ENCODE measurements around the gene HVCN1. TPM values are rescaled to one million over a fixed set of nuclear protein-coding genes. Genes with fewer than 3 reads are reported as not detected.

The HVCN1 gene
- total RNA-seq, 2 experiments from 2014 or later = 3.9 to 4.1 TPM

- Mint-ChIP-seq H3K27ac (peak overlapping the region; percentile 88), H3K4me3 (peak overlapping the region; percentile 40), H3K4me1 (ENCODE audit: low read depth) (peaks cover 48% of the 10 kb centered on the region), H3K36me3 (ENCODE audit: low read depth) (peaks cover 37% of the 10 kb centered on the region), H3K9me3 (no peaks in the 10 kb centered on the region), H3K27me3 (no peaks in the 10 kb centered on the region)
- no peak overlapping the region for H3K4me3 ChIP-seq (ENCODE audit: low read length)
- peaks cover 14% of the 10 kb centered on the region for H3K4me1 ChIP-seq (ENCODE audit: insufficient read depth, low read length)
- ChIA-PET POLR2A (no interaction called here), CTCF (no interaction called here)
- H3K27ac ChIP-seq (ENCODE audit: low read depth in 1 of 2, low read length in 2 of 2) = no peak overlapping the region
- intact Hi-C loops (cut with DNase I, micrococcal nuclease) = no loop called here
- H3K36me3 ChIP-seq (ENCODE audit: insufficient read depth, low read length) = peaks cover 23% of the 10 kb centered on the region
- DNase-seq (peak in 5 of 14 experiments; percentile 2 to 43 (median 27)), ATAC-seq (ENCODE audit: poor library complexity) (peak; percentile 91)
- H3K9me3 ChIP-seq (ENCODE audit: control insufficient read depth in 1 of 2, insufficient read depth in 1 of 2, low read length in 2 of 2) = no peaks in the 10 kb centered on the region
- H3K27me3 ChIP-seq (ENCODE audit: control insufficient read depth in 1 of 2, insufficient read depth in 2 of 2, low read length in 2 of 2) = no peaks in the 10 kb centered on the region
- TF ChIP-seq CTCF (IDR thresholded peaks at IDR 0.05) = no peak
These were observed 41.3 kb downstream of the HVCN1 start for GRCh38 chr12:110647631-110648040.

- Histone ChIP-seq H3K9me3 (ENCODE audit: control insufficient read depth in 1 of 2, insufficient read depth in 1 of 2, low read length in 2 of 2) (no peaks in the 10 kb centered on the region), H3K36me3 (ENCODE audit: insufficient read depth, low read length) (no peaks in the 10 kb centered on the region), H3K4me1 (ENCODE audit: insufficient read depth, low read length) (peaks cover 3% of the 10 kb centered on the region), H3K27me3 (ENCODE audit: control insufficient read depth in 1 of 2, insufficient read depth in 2 of 2, low read length in 2 of 2) (no peaks in the 10 kb centered on the region), H3K4me3 (ENCODE audit: low read length) (no peak overlapping the region), H3K27ac (ENCODE audit: low read depth in 1 of 2, low read length in 2 of 2) (no peak overlapping the region)
- TF ChIP-seq CTCF (IDR thresholded peaks at IDR 0.05) = no peak
- DNase-seq (no peak), ATAC-seq (ENCODE audit: poor library complexity) (no peak)
- H3K36me3 Mint-ChIP-seq (ENCODE audit: low read depth) = no peaks in the 10 kb centered on the region
- H3K27ac Mint-ChIP-seq = no peak overlapping the region
- H3K4me1 Mint-ChIP-seq (ENCODE audit: low read depth) = peaks cover 51% of the 10 kb centered on the region
- no peaks in the 10 kb centered on the region for H3K27me3 Mint-ChIP-seq
- intact Hi-C loops (cut with DNase I, micrococcal nuclease) = no loop called here
- ChIA-PET POLR2A (no interaction called here), CTCF (no interaction called here)
- no peak overlapping the region for H3K4me3 Mint-ChIP-seq
- no peaks in the 10 kb centered on the region for H3K9me3 Mint-ChIP-seq
These were observed 47.4 kb downstream of the HVCN1 start for GRCh38 chr12:110641521-110641920.

- Histone ChIP-seq H3K9me3 (ENCODE audit: control insufficient read depth in 1 of 2, insufficient read depth in 1 of 2, low read length in 2 of 2) (no peaks in the 10 kb centered on the region), H3K4me1 (ENCODE audit: insufficient read depth, low read length) (peaks cover 3% of the 10 kb centered on the region), H3K27me3 (ENCODE audit: control insufficient read depth in 1 of 2, insufficient read depth in 2 of 2, low read length in 2 of 2) (no peaks in the 10 kb centered on the region), H3K4me3 (ENCODE audit: low read length) (no peak overlapping the region), H3K36me3 (ENCODE audit: insufficient read depth, low read length) (no peaks in the 10 kb centered on the region), H3K27ac (ENCODE audit: low read depth in 1 of 2, low read length in 2 of 2) (no peak overlapping the region)
- H3K4me1 Mint-ChIP-seq (ENCODE audit: low read depth) = peaks cover 46% of the 10 kb centered on the region
- POLR2A ChIA-PET = interaction anchor here (0.7 kb wide), 1 partner anchor 27 kb away, joined by 3 read pairs; the partner anchor contains the start of gene TCTN1
- no peak for DNase-seq
- H3K27me3 Mint-ChIP-seq = no peaks in the 10 kb centered on the region
- no peak for TF ChIP-seq CTCF (IDR thresholded peaks at IDR 0.05)
- CTCF ChIA-PET = no interaction called here
- no peaks in the 10 kb centered on the region for H3K9me3 Mint-ChIP-seq
- H3K27ac Mint-ChIP-seq = no peak overlapping the region
- no peaks in the 10 kb centered on the region for H3K36me3 Mint-ChIP-seq (ENCODE audit: low read depth)
- intact Hi-C loops (cut with DNase I, micrococcal nuclease) = no loop called here
- ATAC-seq (ENCODE audit: poor library complexity) = no peak
- H3K4me3 Mint-ChIP-seq = no peak overlapping the region
These were observed 48.5 kb downstream of the HVCN1 start for GRCh38 chr12:110640275-110641025.
